C4-2B (cell line): ENCODE data around the gene CATSPER1.

Source experiments
- ZFX ChIP-seq: fragments of 450-650 bp; IDR thresholded peaks from 2 replicates; pipeline ENCODE4 v1.6.1; 2017
- TF ChIP-seq, protein P1 (sequence below): fragments of 450-650 bp; conservative IDR thresholded peaks from 2 replicates; pipeline ENCODE4 v1.5.1; 2017; ENCODE audit warnings: mild to moderate bottlenecking

DNA sequence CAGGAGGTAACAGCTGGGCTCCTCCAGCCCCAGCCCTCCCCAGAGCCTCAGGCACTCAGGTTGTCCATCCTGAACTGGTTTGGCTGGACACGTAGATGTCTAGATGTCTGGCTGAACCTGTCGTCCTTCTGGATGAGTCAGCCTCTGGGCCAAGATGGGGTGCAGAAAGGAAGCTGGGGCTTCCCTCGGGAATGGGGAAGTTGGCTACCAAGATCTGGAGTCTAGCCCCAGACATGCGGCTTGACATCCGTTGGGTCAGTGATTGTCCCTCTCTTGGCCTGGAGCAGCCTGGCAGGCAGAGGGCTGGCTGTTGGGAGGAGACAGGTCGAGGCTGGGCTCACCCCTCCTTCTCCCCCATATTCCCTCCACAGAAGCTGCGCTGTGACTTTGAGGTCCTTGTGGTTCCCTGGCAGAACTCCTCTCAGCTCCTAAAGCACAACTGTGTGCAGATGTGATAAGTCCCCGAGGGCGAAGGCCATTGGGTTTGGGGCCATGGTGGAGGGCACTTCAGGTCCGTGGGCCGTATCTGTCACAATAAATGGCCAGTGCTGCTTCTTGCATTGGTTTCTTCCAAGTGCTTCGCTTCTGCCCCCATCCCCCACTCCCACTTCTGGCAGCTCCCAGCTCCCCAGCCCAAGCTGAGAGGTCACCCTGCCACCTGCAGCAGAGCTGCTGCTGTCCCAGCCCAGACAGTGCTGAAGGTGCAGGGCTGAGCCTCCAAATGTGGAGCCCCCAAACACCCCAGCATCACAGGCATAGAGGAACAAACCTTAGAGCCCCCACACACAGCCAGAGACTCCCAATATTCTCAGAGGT, 13.1 kb downstream of the CATSPER1 start:
- TF ChIP-seq, protein P1, sequence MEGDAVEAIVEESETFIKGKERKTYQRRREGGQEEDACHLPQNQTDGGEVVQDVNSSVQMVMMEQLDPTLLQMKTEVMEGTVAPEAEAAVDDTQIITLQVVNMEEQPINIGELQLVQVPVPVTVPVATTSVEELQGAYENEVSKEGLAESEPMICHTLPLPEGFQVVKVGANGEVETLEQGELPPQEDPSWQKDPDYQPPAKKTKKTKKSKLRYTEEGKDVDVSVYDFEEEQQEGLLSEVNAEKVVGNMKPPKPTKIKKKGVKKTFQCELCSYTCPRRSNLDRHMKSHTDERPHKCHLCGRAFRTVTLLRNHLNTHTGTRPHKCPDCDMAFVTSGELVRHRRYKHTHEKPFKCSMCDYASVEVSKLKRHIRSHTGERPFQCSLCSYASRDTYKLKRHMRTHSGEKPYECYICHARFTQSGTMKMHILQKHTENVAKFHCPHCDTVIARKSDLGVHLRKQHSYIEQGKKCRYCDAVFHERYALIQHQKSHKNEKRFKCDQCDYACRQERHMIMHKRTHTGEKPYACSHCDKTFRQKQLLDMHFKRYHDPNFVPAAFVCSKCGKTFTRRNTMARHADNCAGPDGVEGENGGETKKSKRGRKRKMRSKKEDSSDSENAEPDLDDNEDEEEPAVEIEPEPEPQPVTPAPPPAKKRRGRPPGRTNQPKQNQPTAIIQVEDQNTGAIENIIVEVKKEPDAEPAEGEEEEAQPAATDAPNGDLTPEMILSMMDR: no peak
- no peak for TF ChIP-seq ZFX
